Keratinocyte (primary cell): ENCODE data around the gene PCYOX1L.

Source experiments
- CTCF ChIP-seq, 3 experiments: IDR thresholded peaks in 1 of 3; conservative IDR thresholded peaks in 1 of 3; optimal IDR thresholded peaks in 1 of 3; 2 replicates in 2 of 3; 3 replicates in 1 of 3; pipeline versions ENCODE3 to v1.5.1; 2011; ENCODE audit warnings: low read length in 3 of 3, mild to moderate bottlenecking in 3 of 3, moderate library complexity in 2 of 3, control low read depth in 1 of 3, inconsistent platforms in 1 of 3; ENCODE audit not compliant: insufficient read depth in 2 of 3; ENCODE audit errors: extremely low read depth in 1 of 3
- EZH2 ChIP-seq: IDR thresholded peaks from one replicate; pipeline ENCODE4 v1.6.1; 2012; ENCODE audit warnings: inconsistent platforms, mild to moderate bottlenecking, low read length, moderate library complexity

GRCh38 chr5:149317281-149318048 lies 40.4 kb upstream of the PCYOX1L start:
- TF ChIP-seq EZH2 (no peak), CTCF (optimal IDR thresholded peaks at IDR 0.05 in 1 of 3, IDR thresholded peaks at IDR 0.05 in 1 of 3, conservative IDR thresholded peaks at IDR 0.05 in 1 of 3; ENCODE audit: extremely low read depth in 1 of 3, insufficient read depth in 2 of 3, low read length in 3 of 3) (peak; percentile 57 to 75 (median 74))
